HG02870 (cell line): ENCODE data around the gene ZFYVE28.

ENCODE experiments used
- ATAC-seq: cut with Tn5 transposase; IDR thresholded peaks from one replicate; pipeline ENCODE4 v1.9.1; 2021; ENCODE audit warnings: mild to moderate bottlenecking, moderate library complexity; ENCODE audit not compliant: unreplicated experiment

The ZFYVE28 gene

GRCh38 chr4:2334826-2335728 is 83.4 kb downstream of the ZFYVE28 start:
- ATAC-seq = no peak

GRCh38 chr4:2333916-2334644 is 84.4 kb downstream of the ZFYVE28 start:
- no peak for ATAC-seq

- no peak for ATAC-seq
Observed at GRCh38 chr4:2333356-2333841, 85.0 kb downstream of the ZFYVE28 start.

- ATAC-seq = no peak
Observed at GRCh38 chr4:2332976-2333319, 85.5 kb downstream of the ZFYVE28 start.

GRCh38 chr4:2332201-2332975 is 86.1 kb downstream of the ZFYVE28 start:
- no peak for ATAC-seq

GRCh38 chr4:2331519-2332200 is 86.8 kb downstream of the ZFYVE28 start:
- ATAC-seq = no peak

- ATAC-seq = no peak
Observed at GRCh38 chr4:2331043-2331420, 87.4 kb downstream of the ZFYVE28 start.

- no peak for ATAC-seq
Observed at GRCh38 chr4:2330091-2331042, 88.1 kb downstream of the ZFYVE28 start.

GRCh38 chr4:2327579-2327978 is 90.9 kb downstream of the ZFYVE28 start:
- no peak for ATAC-seq

GRCh38 chr4:2324891-2325290 is 93.6 kb downstream of the ZFYVE28 start:
- no peak for ATAC-seq

- ATAC-seq = no peak
Observed at GRCh38 chr4:2322841-2323240, 95.6 kb downstream of the ZFYVE28 start.

GRCh38 chr4:2322227-2322626 is 96.2 kb downstream of the ZFYVE28 start:
- no peak for ATAC-seq

GRCh38 chr4:2321279-2322196 is 96.9 kb downstream of the ZFYVE28 start:
- no peak for ATAC-seq

- no peak for ATAC-seq
Observed at GRCh38 chr4:2320746-2321145, 97.7 kb downstream of the ZFYVE28 start.

GRCh38 chr4:2320152-2320551 is 98.3 kb downstream of the ZFYVE28 start:
- ATAC-seq = no peak

- no peak for ATAC-seq
Observed at GRCh38 chr4:2318885-2319284, 99.6 kb downstream of the ZFYVE28 start.

- no peak for ATAC-seq
Observed at GRCh38 chr4:2318476-2318875, 100.0 kb downstream of the ZFYVE28 start.

GRCh38 chr4:2313366-2313765 is 105.1 kb downstream of the ZFYVE28 start:
- no peak for ATAC-seq
